ENCODE data around the gene GHITM. TPM values are rescaled to one million over a fixed set of nuclear protein-coding genes. Genes with fewer than 3 reads are reported as not detected.

The GHITM gene
- total and polyA plus RNA-seq, 2 of the 13 experiments (the other 11 are each of a cell fraction or from before 2014, with no cell fraction given), result 163 to 212 TPM

DNA sequence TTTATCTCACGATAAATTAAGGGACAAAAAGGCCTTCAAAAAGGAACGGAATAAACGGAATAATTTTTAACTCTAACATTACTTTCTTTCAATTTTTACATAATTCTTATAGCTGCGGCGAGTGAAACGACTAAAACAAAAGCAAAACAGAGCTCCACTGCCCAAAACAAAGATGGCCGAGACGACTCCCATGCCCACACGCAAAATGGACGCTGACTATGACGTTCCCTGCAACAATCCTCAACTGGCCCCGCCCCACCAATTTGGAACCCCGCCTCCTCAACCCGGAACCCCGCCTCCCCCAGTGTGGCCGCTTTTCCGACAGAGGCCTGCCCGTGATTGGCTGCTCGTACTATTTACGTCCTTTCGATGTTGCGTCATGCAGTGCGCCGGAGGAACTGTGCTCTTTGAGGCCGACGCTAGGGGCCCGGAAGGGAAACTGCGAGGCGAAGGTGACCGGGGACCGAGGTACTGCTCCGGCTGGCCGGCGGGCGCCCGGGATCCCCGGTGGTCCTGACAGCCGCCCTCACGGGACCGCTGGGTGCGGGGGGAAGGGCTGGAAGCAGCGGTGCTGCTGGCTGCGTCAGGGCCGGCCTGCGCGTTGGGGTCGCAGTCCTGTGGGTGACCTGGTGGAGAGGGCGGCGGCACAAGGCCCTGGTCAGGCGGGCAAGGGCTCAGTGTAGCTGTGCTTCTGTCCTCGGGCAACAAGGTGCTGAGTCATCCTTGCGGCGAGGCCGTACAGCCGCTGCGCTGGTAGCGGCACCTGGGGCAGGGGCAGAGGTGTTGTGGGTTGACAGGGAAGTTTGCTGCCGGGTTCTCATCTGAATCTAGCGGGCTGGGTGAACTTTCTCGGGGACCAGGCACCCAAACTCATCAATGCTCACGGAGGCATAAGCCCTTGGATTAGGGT is at the start of gene GHITM (continued):
- no peak for TF ChIP-seq ZNF333 (CRISPR knock-in tag; IDR thresholded peaks at IDR 0.05; ENCODE audit: borderline replicate concordance)
- peak; percentile 79 to 84 for TF ChIP-seq POLR2A (IDR thresholded peaks at IDR 0.05; ENCODE audit: insufficient read depth in 1 of 2, low read depth in 2 of 2, low read length in 2 of 2)
- TF ChIP-seq ZNF839 (CRISPR knock-in tag; IDR thresholded peaks at IDR 0.05; ENCODE audit: borderline replicate concordance), result peak; percentile 87; the same call in 1 of the 2 replicates
- no peak for TF ChIP-seq ZNF496 (CRISPR knock-in tag; IDR thresholded peaks at IDR 0.05; ENCODE audit: insufficient replicate concordance)
- TF ChIP-seq, protein P1, sequence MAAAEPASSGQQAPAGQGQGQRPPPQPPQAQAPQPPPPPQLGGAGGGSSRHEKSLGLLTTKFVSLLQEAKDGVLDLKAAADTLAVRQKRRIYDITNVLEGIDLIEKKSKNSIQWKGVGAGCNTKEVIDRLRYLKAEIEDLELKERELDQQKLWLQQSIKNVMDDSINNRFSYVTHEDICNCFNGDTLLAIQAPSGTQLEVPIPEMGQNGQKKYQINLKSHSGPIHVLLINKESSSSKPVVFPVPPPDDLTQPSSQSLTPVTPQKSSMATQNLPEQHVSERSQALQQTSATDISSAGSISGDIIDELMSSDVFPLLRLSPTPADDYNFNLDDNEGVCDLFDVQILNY (CRISPR knock-in tag; conservative IDR thresholded peaks at IDR 0.05), result no peak
- TF ChIP-seq, protein P2, sequence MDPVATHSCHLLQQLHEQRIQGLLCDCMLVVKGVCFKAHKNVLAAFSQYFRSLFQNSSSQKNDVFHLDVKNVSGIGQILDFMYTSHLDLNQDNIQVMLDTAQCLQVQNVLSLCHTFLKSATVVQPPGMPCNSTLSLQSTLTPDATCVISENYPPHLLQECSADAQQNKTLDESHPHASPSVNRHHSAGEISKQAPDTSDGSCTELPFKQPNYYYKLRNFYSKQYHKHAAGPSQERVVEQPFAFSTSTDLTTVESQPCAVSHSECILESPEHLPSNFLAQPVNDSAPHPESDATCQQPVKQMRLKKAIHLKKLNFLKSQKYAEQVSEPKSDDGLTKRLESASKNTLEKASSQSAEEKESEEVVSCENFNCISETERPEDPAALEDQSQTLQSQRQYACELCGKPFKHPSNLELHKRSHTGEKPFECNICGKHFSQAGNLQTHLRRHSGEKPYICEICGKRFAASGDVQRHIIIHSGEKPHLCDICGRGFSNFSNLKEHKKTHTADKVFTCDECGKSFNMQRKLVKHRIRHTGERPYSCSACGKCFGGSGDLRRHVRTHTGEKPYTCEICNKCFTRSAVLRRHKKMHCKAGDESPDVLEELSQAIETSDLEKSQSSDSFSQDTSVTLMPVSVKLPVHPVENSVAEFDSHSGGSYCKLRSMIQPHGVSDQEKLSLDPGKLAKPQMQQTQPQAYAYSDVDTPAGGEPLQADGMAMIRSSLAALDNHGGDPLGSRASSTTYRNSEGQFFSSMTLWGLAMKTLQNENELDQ (CRISPR knock-in tag; IDR thresholded peaks at IDR 0.05; ENCODE audit: borderline replicate concordance), result no peak
- peak; percentile 97 for TF ChIP-seq SAP130 (CRISPR knock-in tag; IDR thresholded peaks at IDR 0.05; ENCODE audit: low read depth)
- peak; percentile 74; the same call in 1 of the 2 replicates for TF ChIP-seq ARNT2 (CRISPR knock-in tag; IDR thresholded peaks at IDR 0.05; ENCODE audit: low read depth)
- no peak for TF ChIP-seq CHD4 (IDR thresholded peaks at IDR 0.05; ENCODE audit: borderline replicate concordance, low read length)
- no peak for TF ChIP-seq ZNF674 (CRISPR knock-in tag; IDR thresholded peaks at IDR 0.05; ENCODE audit: low read depth)
- TF ChIP-seq RBM39 (IDR thresholded peaks at IDR 0.05; ENCODE audit: low read depth, low read length, poor library complexity, severe bottlenecking), result peak; percentile 89
- no peak for TF ChIP-seq ZNF879 (CRISPR knock-in tag; IDR thresholded peaks at IDR 0.05)
- TF ChIP-seq ZNF382 (CRISPR knock-in tag; IDR thresholded peaks at IDR 0.05; ENCODE audit: borderline replicate concordance), result no peak
- TF ChIP-seq, protein P3, sequence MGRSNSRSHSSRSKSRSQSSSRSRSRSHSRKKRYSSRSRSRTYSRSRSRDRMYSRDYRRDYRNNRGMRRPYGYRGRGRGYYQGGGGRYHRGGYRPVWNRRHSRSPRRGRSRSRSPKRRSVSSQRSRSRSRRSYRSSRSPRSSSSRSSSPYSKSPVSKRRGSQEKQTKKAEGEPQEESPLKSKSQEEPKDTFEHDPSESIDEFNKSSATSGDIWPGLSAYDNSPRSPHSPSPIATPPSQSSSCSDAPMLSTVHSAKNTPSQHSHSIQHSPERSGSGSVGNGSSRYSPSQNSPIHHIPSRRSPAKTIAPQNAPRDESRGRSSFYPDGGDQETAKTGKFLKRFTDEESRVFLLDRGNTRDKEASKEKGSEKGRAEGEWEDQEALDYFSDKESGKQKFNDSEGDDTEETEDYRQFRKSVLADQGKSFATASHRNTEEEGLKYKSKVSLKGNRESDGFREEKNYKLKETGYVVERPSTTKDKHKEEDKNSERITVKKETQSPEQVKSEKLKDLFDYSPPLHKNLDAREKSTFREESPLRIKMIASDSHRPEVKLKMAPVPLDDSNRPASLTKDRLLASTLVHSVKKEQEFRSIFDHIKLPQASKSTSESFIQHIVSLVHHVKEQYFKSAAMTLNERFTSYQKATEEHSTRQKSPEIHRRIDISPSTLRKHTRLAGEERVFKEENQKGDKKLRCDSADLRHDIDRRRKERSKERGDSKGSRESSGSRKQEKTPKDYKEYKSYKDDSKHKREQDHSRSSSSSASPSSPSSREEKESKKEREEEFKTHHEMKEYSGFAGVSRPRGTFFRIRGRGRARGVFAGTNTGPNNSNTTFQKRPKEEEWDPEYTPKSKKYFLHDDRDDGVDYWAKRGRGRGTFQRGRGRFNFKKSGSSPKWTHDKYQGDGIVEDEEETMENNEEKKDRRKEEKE (IDR thresholded peaks at IDR 0.05), result no peak
- TF ChIP-seq KLF11 (CRISPR knock-in tag; IDR thresholded peaks at IDR 0.05), result 0 out of 2 replicates have a peak, but pooled peaks have one; percentile 24
- no peak for TF ChIP-seq PHB2 (IDR thresholded peaks at IDR 0.05; ENCODE audit: partially characterized antibody)
- TF ChIP-seq, protein P4, sequence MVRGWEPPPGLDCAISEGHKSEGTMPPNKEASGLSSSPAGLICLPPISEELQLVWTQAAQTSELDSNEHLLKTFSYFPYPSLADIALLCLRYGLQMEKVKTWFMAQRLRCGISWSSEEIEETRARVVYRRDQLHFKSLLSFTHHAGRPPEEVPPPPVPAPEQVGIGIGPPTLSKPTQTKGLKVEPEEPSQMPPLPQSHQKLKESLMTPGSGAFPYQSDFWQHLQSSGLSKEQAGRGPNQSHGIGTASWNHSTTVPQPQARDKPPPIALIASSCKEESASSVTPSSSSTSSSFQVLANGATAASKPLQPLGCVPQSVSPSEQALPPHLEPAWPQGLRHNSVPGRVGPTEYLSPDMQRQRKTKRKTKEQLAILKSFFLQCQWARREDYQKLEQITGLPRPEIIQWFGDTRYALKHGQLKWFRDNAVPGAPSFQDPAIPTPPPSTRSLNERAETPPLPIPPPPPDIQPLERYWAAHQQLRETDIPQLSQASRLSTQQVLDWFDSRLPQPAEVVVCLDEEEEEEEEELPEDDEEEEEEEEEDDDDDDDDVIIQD (CRISPR knock-in tag; IDR thresholded peaks at IDR 0.05; ENCODE audit: low read depth), result peak; percentile 89
- TF ChIP-seq ZNF777 (CRISPR knock-in tag; IDR thresholded peaks at IDR 0.05), result 0 out of 2 replicates have a peak, but pooled peaks have one; percentile 21
- TF ChIP-seq PCBP2 (optimal IDR thresholded peaks at IDR 0.05; ENCODE audit: low read depth, low read length, poor library complexity, severe bottlenecking), result no peak
- peak; percentile 89 for TF ChIP-seq YEATS2 (CRISPR knock-in tag; IDR thresholded peaks at IDR 0.05; ENCODE audit: borderline replicate concordance)
- peak; percentile 67; the same call in 1 of the 2 replicates for TF ChIP-seq ZNF709 (CRISPR knock-in tag; IDR thresholded peaks at IDR 0.05)
- 0 out of 2 replicates have a peak, but pooled peaks have one; percentile 23 for TF ChIP-seq ZNF230 (CRISPR knock-in tag; IDR thresholded peaks at IDR 0.05)

All from HepG2 (cell line).